ENCODE data around the gene CD80.
A peak's percentile ranks its signal among the peaks of the same experiment; 100 is the strongest.

Gene CD80

DNA sequence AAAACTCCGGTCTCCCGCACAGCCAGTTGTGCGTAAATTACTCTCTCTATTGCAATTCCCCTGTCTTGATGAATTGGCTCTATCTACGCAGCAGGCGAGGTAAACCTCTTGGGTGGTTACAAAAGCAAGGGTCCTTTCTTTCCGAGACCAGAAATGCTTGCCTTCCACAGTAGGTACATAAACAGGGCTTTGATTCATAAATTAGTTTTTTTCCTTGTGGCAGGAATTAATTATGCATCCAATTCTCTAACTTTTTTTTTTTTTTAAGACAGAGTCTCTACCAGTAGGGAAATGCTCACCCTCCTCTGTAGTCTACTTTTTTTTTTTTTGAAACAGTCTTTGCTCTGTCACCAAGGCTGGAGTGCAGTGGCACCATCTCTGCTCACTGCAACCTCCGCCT lies 16.3 kb downstream of the CD80 start:
- DNase-seq: no peak

DNA sequence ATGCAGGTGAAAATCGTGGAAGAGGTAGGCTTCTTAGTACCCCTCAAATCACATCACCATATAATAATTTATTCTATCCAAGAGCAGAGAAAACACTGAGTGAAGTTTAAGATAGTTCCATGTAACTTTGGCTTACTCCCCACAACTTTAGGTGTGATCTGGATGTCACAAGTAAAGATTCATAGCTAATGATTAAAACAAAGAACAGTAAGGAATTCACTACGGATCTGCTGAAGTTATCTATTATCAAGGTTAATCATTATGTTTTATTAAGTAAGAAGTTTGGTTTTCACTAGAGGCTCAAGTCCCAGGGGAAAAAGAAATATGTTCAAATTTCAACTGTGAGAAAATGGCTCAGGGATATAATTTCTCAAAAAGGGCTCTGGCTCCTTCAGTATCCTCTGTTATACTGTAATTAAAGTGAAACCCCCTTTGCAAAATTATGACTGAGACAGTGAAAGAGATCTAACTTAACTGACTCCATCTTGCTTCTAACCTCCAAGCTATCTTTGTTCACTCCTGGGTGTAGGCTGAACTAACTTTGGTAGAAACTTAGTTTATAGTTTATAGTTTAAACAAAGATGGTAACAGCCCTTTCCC lies 17.1 kb downstream of the CD80 start:
- DNase-seq: no peak

DNA sequence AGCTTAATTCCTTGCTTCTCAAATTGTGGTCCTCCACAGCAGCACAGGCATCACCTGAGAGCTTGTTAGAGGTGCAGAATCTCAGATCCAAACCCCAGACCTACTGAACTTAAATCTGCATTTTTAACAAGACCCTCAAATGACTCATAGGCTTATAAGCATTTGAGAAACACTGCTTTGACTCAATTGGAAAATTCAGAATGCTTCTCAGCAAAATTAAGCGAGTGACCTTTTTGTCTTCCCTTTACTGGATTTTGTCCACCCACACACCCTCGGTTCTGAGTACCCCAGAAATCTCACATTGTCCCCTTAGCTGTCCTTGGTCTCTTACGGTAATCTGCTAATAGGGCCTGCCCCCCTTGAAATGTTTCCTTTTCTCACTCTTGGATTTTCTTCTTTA lies 17.9 kb downstream of the CD80 start:
- DNase-seq: no peak

DNA sequence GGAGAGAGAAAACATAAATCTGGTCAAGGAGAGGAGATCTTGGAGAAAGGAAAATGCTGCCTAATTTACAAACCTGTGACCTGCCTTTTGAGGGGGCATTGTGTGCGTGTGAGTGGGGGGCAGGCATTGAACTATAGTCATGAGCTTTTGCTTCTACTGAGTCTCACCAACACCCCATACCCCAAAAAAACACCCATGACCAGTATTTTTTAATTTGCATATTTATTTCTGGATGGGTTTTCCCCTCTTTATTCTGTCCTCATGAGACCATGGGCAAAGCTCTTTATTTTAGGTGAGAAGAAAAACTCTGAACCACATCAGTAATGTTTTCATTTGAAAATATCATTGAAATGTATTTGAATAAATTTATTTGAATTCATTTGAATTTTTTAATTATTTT lies 20.6 kb downstream of the CD80 start:
- no peak for DNase-seq

DNA sequence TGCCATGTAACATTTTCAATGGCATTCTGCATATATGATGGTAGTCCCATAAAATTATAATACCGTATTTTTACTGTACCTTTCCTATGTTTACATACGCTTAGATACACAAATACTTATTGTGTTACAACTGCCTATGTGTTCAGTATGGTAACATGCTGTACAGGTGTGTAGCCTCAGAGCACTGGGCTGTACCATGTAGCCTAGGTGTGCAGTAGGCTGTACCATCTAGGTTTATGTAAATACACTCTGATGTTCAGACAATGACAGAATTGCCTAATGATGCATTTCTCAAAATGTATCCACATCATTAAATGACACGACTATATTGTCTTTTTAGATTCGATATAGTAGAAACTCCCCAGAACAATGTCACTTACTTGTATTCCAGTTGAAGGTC lies 22.7 kb downstream of the CD80 start:
- DNase-seq: no peak

DNA sequence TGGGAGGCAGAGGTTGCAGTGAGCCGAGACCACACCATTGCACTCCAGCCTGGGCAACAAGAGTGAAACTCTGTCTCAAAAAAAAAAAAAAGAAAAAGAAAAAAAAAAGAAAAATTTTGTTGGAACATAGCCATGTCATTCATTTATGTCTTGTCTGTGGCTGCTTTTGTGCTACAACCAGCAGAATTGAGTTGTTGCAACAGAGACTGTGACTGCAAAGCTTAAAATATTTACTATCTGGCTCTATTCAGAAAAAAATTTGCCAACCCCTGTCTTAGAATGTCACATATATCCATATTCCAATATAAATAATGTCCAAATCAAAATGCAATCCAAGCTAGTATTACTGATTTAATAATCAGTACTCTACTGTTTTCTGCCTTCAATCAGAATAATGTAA lies 25.1 kb downstream of the CD80 start:
- no peak for DNase-seq

DNA sequence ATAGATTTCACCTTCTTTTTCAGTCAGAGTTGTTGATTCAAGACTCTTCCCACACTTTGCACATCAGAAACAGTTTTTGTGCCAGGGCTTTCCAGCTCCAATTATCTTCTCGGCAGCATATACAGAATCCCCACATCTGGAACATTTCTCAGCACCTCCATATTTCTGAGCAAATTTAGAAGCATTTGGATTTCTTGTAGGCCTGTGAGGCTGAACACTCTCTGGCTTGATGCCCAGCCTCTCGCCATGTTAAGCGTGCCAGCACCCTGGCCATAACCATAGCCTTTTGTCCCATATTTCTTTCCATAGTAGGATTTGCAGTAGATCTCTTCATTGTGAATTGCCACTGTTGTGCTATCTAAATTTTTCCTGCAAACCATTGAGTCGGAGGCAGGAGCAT lies 28.3 kb downstream of the CD80 start:
- DNase-seq: no peak

DNA sequence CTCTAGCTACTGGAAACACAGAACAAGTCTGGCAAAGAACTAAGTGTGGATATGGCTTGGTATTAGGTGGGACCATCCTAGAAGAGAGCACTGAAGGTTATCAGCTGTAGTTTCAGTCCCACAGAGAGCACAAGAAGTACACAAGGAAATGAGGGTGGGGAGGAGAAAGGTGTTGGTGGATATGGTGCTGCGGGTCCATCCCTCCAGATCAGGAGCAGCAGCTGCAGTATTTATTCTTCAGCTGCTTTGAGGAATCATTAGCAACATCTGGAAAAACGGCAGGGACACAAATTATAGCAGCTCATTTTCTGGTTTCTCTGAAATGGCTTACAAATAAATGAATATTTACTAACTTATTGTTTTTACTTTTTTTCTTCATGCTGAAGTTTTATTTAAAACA lies 29.0 kb downstream of the CD80 start:
- DNase-seq: no peak

DNA sequence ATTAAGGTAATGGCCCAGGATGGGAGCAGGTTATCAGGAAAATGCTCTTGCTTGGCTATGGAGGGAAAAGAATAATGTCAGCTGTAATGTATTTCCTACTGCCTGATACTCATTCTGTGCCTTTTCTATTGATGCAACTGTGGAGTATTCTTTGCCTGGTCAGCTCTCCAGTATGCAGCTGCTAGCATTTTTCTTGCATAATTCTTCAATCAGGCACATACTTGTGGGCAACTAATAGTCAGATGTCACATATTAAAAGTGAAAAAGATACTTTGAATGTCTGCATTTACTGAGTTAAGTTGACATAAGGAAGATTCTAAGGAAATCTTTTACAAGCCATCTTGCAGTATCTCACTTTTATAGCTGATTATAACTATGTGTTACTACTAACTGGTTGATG lies 29.5 kb downstream of the CD80 start:
- DNase-seq: no peak

DNA sequence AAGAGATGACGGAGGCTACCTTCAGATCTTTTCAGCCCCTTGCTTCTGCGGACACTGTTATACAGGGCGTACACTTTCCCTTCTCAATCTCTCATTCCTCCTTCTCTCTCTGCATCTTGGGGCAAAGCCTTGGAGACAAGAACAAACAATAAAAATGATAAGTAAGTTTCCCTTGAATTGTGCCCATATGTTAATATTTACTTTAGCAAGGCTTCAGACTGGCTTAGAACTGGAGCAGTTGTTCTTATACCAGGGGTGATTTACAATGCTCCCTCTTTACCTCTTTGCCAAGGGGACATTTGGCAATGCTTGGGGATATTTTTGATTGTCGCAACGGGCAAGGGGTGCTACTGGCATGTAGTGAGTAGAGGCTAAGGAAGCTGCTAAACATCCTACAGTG lies 31.7 kb downstream of the CD80 start:
- no peak for DNase-seq

DNA sequence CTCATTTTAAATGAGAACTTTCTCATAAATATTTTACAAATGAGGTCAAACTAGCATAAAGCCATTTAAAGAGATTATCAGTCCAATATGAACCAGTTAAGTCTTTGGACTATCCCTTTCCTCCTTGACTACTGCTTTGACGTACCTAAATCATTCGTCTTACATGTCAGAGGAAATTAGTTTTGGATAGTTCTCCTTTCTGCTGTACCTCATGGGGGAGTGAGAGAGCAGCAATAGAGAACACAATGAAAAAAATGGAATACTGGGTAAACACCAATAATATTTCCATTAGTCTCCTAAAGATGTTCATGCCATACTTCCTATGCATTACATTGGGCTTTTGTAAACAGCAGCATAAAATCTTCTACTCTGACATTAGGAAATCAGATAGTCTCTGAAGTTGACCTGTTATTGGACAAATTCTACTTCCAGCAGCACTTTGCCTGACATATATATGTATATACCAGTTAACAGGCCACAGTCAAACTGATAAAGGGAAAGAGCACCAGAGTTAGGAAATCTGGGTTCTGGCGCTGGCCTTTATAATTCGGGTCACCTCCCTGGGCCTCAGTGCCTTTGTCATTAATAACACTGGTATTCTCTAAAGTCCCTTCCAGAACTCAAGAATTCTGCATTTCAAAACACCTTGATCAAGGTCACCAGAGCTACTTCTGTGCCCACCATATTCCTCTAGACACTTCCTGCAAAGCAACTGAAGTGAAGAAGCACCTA lies 34.3 kb downstream of the CD80 start:
- DNase-seq: no peak

DNA sequence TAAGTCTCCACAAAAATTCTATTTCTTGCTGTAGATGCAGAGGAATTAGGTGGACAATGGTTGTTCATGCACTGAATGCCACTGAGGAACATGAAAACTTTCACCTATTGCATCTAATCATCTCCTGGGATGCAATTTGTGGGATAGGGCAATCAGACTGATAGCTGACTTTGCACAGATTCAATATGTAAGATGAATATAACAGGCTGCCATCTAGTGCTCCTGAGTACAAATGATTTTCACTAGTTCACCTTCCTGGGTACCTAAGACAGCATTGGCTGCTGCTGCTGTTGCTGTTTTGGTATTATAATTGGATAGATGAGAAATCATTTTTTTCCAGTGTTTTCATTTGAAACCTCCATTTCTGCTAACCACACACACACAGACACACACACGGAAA lies 41.4 kb downstream of the CD80 start:
- no peak for DNase-seq

DNA sequence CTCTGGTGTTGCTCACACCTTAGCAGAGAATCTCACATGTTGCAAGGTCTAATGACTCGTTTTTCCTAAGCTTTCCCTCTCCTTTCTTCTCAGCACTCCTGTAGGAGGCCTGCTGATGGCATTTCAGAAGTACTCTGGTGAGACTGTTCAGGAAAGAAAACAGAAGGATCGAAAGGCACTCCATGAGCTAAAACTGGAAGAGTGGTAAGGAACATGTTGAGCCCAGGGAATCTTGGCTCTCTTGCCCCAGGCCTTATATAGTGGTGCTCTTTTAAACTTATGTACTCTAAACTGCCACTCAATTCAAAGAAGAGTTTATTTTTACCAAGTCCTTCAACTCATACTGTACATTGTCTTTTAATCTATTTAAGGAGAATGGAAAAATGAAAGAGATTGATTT lies 42.3 kb downstream of the CD80 start:
- DNase-seq: no peak

DNA sequence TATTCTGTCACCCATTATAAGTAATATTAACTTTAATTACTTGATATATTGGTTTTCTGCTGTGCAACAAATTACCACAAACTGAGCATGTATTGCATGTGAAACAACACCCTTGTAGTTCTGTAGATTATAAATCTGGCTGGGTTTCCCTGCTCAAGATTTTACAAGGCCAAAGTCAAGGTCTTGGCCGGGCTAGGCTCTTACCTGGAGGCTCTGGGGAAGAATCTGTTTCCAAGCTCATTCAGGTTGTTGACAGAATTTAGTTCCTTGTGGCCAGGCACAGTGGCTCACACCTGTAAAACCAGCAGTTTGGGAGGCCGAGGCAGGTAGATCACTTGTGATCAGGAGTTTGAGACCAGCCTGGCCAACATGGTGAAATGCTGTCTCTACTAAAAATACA lies 44.8 kb downstream of the CD80 start:
- DNase-seq: no peak

DNA sequence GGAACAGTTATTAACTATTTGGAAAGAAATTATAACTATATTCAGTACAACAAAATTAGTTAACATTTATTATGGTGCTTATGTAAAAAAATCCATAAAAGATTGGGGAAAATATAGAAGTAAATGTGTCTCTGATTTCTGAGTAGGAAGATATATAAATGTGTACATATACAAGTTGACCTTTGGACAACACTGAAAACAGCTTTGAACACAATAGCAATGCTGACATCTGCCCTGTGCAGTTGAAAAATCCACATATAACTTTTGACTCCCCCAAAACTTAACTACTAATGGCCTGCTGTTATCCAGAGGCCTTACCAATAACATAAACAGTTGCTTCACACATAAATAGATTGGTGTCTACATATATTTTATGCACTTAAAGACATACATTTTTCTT lies 48.7 kb downstream of the CD80 start:
- DNase-seq: no peak

DNA sequence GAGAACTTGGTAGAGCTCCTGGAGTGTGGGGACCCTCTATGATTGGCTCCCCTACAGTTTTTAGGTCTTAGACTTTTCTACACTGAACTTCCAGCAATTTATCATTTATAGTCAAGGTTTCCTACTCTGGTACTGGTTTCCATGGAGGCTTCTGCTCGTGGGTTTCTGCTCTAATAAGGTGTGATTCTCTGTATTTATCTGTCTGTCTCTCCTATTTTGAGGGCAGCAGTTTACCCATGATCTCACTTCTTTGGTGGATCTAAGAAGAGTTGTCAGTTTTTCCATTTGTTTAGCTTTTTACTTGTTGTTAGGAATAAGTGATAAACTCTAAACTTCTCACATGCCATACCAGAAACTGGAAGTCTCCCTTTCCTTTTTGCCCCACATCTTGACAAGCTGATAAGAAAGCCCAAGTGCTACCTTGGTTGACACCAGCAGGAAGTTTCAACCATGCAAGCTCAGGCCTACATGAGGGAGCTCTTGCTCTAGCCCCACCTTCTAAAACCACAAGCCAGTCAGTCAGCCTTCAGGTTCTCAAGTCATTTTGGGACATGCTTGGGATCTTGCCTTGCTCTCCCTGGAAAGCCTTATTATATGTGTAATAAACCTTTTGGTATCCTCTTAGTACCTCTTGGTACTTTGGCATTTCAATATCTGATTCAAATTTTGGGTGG lies 51.1 kb downstream of the CD80 start:
- no peak for DNase-seq

DNA sequence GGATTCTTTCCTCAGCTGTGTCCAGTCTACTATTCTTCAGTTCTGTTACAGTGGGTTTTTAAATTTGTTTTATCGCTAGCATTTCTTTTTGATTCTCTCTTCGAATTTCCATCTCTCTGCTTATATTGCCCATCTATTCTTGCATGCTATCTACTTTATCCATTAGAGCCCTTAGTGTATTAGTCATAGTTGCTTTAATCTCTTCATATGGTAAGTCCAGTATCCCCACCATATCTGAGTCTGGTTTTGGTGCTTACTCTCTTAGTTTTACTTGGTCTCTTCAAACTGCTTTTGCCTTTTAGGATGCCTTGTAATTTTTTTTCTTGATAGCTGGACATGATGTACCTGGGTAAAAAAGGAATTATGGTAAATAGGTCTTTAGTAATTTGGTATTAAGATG lies 52.0 kb downstream of the CD80 start:
- DNase-seq: no peak

DNA sequence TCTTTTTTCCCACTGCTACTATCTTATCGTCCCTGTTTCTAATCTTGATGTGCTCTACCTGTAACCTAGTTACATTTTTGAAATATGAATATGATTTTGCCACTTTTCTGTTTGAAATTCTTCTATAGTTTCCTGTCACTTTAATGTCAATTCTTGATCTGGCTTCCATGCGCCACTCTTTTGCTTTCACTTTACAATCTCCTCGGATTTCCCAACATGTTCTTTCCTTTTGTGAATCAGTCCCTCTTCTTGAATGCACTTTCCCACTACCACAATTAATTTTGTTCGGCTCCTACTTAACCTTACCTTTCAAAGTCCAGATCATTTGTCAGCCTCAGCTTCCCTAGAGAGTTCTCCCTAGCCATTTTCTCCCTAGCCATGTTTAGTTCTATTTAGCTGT lies 52.8 kb downstream of the CD80 start:
- no peak for DNase-seq

DNA sequence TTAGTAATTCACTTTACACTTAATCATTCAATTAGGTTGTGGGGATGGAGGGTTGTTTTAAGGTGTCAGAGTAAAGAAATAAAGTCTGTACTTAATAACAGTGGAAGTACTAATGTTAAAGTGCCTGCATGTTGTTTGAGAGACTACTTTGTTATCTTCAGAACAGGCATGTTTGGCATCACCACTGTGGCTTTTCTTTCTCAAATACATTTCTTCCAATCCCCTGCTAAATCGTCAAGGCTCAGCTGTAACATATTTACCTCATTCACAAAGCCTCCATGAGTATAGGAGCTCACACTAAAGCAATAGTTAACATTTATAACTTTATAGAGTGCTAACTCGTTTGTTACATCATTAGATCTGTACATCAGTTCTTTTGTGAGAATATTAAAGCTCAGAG lies 58.5 kb downstream of the CD80 start:
- DNase-seq: no peak

DNA sequence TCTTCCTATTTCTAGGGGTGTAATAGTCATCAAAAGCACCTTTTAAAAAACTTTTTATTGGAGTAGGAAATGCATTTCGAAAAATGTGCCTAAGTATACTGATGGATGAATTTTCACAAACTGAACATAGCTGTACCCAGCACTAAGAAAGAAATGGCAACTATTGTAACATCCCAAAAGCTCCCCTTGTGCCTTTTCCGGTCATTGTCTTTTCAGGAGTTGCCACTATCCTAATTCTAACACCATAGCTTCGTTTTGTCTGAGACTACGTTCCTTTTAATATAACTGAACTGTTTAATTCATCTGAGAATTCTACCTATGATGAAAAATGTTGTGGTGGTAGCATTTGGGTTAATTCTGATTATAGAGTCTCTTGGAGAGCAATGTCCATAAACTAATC lies 59.1 kb downstream of the CD80 start:
- no peak for DNase-seq

DNA sequence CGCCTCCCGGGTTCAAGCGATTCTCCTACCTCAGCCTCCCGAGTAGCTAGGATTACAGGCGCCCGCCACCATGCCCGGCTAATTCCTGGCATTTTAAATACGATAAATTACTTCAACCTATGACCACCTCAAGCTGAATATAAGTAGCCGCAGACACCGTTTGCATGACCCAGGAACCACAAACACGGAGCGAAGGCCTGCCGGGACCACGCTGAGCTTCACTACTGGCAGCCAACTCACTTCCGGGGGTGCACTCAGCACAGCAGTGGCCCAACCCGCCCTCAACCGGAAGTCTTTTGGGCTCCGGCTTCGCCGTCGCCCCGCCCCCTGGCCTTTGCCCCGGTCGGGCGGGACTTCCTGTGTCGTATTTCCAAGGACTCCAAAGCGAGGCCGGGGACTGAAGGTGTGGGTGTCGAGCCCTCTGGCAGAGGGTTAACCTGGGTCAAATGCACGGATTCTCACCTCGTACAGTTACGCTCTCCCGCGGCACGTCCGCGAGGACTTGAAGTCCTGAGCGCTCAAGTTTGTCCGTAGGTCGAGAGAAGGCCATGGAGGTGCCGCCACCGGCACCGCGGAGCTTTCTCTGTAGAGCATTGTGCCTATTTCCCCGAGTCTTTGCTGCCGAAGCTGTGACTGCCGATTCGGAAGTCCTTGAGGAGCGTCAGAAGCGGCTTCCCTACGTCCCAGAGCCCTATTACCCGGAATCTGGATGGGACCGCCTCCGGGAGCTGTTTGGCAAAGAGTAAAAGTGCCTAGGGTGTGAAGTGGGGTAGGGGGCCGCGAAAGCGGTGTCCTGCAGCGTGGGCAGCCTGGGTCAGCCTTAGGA lies 61.0 kb downstream of the CD80 start, which contains the start of gene TIMMDC1:
Gene TIMMDC1 (plus strand): TSS at position 362 of the 826 bp plus-strand sequence. CDS start 187 bp downstream, at position 549.
- DNase-seq: peak; percentile 96

DNA sequence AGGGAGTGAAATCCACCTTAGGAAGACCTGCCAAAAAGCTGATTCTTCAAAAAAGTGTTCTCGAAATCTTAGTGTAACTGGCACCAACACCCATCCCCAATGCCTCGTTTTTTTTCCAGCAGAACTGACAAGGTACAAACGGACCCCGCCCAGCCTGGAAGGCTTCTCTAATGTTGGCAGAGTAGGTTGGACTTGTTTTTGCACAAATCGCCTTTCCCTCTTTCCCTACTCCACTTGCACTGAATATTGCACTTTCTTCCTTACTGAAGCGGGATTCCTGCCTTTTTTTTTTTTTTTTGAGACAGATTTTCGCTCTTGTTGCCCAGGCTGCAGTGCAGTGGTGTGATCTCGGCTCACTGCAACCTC lies 61.6 kb downstream of the CD80 start:
- no peak for DNase-seq

DNA sequence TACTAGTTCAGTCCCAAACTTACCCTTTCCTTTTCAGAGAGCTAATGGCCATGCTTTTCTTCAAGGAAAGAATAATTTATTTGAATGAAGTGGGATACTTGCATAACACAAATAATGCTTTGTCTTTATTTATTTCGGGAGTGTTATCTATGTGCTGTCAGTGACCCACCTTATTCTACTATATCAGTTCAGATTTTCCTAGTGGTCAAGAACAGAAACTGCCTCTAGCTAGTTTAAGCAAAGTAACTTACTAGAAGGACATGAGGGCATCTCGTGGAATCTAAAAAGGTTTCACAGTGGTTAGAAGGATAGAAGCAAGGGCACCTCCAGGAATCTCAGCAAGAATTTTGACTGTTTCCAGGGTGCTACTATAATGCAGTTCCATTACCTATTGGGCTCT lies 64.8 kb downstream of the CD80 start:
- DNase-seq: no peak

DNA sequence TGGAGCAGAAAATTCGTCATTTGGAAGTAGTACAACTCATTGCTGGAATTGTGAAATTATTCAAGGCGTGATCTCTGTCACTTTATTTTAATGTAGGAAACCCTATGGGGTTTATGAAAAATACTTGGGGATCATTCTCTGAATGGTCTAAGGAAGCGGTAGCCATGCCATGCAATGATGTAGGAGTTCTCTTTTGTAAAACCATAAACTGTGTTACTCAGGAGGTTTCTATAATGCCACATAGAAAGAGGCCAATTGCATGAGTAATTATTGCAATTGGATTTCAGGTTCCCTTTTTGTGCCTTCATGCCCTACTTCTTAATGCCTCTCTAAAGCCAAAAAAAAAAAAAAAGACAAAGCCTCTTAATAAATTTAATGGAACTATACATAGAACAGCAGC lies 66.6 kb downstream of the CD80 start:
- DNase-seq: no peak

All from CD4-positive, alpha-beta T cell treated with Interleukin-17A for 4 hours (primary cell).